HG03280 (cell line): Measurements from ENCODE around the gene TNFSF13.
"Not testable (repeated sequence)": the region's sequence is repeated elsewhere in the genome, so short reads cannot be mapped to it uniquely, and the experiment has no call there.

Experiments
- ATAC-seq: cut with Tn5 transposase; IDR thresholded peaks from one replicate; pipeline ENCODE4 v1.9.1; 2021; ENCODE audit warnings: mild to moderate bottlenecking, moderate library complexity; ENCODE audit not compliant: unreplicated experiment

TNFSF13 gene

DNA sequence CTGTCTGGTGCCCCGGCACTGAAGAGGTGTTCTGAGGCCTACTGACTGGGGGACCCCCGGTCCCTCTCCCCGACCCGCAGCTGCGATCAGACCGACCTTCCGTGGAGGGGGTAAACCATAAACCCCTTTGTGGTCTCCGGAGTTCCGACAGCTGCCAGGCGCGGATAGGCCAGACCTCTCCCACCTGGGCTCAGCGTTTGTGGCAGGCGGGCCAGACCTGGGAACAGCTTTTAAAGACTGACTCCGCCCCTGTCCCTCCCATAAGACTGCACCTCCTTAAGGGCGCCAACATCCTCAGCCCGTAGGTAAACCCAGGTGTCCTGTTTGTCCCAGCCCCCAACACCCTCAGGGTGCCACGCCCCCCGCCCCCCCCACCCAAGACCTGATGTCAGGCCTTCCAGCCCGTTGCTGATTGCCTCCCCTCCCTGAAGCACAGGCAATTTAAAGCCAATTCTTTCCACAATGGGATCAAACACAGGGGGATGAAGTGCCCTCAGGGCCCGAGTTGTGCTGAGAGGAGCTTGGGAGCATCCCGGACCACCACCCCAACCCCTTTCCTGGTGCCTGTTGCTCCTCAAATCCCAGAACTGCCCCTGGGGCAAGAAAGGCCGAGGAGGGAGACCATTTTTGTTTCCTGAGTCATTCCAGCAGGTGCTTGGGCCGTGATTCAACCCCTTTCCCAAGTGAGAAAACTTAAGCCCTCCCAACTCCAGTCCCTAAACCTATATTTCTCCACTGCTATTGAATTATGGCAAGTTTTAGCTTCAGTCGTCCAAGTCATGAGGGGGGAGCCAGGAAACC, 31.5 kb downstream of the TNFSF13 start, which contains the start of gene SOX15:
TSS of gene SOX15 (minus strand) at position 204 of the 801 bp plus-strand sequence. CDS start 418 bp downstream, outside the sequence.
- no peak for ATAC-seq

GRCh38 chr17:7590743-7591142, 32.2 kb downstream of the TNFSF13 start:
- no peak for ATAC-seq

GRCh38 chr17:7591596-7591995, 33.0 kb downstream of the TNFSF13 start:
- no peak for ATAC-seq

DNA sequence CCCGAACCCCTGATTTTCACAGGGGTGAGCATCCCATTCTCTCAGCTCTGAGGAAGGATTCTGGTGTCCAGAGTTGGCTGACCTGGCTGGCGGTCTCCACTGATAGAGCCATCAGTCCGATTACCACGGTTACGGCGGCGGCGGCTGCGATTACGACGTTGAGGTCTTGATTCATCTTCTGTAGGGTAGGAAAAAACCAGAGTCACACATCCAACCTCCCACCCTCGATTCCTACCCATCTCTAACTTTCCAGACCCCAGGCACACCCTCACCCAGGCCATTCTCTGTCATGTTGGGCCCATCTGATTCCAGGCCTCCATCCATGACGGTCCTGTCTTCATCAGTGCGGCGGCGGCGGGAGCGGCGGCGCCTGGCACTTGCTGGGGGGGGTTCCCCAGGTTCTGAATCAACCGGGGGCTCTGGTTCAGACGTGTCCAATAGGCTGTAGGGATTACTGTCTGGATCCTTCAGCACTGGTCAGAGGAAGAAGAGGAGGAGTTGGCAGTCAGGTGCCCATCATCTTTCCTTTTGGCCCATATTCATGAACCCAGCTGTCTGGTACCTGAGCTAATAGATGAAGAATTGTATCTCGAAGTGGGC, 34.0 kb downstream of the TNFSF13 start:
- ATAC-seq, result no peak

- ATAC-seq, result no peak
Measured at GRCh38 chr17:7593296-7593695, 34.7 kb downstream of the TNFSF13 start.

DNA sequence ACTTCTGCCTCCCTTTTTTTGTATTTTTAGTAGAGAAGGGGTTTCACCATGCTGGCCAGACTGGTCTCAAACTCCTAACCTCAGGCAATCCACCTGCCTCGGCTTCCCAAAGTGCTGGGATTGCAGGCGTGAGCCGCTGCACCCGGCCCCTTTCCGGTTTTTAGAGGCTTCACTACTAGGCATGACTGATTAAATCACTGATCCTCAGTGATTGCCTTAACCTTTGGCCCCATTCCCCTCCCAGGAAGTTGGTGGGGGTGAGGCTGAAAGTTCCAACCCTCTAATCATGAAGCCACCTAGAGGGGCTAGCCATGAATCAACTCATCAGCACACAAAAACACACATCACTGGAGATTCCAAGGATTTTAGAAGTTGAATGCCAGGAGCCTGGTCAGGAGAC, 39.0 kb downstream of the TNFSF13 start:
- not testable (repeated sequence) for ATAC-seq

DNA sequence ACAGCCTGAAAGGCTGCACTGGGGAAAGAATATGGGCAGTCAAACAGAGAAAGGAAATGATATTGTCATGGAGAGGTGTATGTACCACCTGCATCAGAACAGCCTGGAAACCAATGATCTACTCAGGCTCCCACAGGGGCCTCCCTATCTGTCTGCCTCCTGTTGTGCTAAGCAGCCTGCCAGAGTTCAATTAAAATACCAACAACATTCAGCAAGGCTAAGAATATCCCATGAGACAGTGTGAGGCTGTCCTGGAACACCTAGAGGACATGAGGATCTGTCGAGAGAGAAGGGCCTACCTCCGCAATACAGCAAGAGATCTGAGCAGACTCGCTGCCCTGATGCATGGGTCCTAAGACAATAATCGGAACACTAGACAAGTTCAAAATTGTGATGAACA, 47.7 kb downstream of the TNFSF13 start:
- no peak for ATAC-seq

- ATAC-seq, result no peak
Measured at GRCh38 chr17:7610641-7611040, 52.1 kb downstream of the TNFSF13 start.
